GM12878 (cell line): ENCODE data around the gene HSPBP1. TPM values are rescaled to one million over a fixed set of nuclear protein-coding genes. Genes with fewer than 3 reads are reported as not detected.

ENCODE experiments used
- EP300 ChIP-seq, 2 experiments: fragments of 150-350 bp in 1 of 2; IDR thresholded peaks; 2 replicates each; pipeline ENCODE4 v1.6.1; 2011 to 2012; ENCODE audit warnings: low read depth in 2 of 2, low read length in 2 of 2, borderline replicate concordance in 1 of 2, improper control_type of control experiment in 1 of 2, inconsistent platforms in 1 of 2; ENCODE audit not compliant: control insufficient read depth in 1 of 2
- EZH2 ChIP-seq: IDR thresholded peaks from 2 replicates; pipeline ENCODE4 v1.6.1; 2012; ENCODE audit warnings: low read depth, mild to moderate bottlenecking, control low read depth, inconsistent platforms, low read length, borderline replicate concordance; ENCODE audit not compliant: control insufficient read depth
- KDM1A ChIP-seq: fragments of 200-600 bp; sonication (generic); IDR thresholded peaks from 2 replicates; pipeline ENCODE4 v1.6.1; 2016; ENCODE audit warnings: borderline replicate concordance
- NFIC ChIP-seq: IDR thresholded peaks from 2 replicates; pipeline ENCODE4 v1.6.1; 2012; ENCODE audit warnings: low read depth, mild to moderate bottlenecking, inconsistent platforms, low read length, moderate library complexity
- NR2F1 ChIP-seq: fragments of 450-650 bp; conservative IDR thresholded peaks from 2 replicates; pipeline ENCODE4 v1.6.1; 2017; ENCODE audit warnings: mild to moderate bottlenecking
- PAX8 ChIP-seq: fragments of 450-650 bp; IDR thresholded peaks from 2 replicates; pipeline ENCODE4 v1.6.1; 2017; ENCODE audit warnings: mild to moderate bottlenecking, moderate library complexity
- TBL1XR1 ChIP-seq: IDR thresholded peaks from 2 replicates; pipeline ENCODE4 v1.6.1; 2012; ENCODE audit warnings: low read depth, low read length, improper control_type of control experiment
- ZNF24 ChIP-seq: fragments of 450-650 bp; IDR thresholded peaks from 2 replicates; pipeline ENCODE4 v1.6.1; 2017; ENCODE audit warnings: antibody characterized with exemption, mild to moderate bottlenecking
- polyA plus RNA-seq, 11 experiments: library from polyadenylated mRNA; depleted of rRNA in 4 of 11; unstranded in 6 of 11; stranded (reverse) in 5 of 11; fragments of >200 nt; fragmentation: Nextera tagmentation in 4 of 11; fragmentation: Illumina TruSeq in 1 of 11; extraction: Ambion mirVana in 4 of 11; extraction: Trizol in 1 of 11; gene quantifications; 1 replicate in 1 of 11; 2 replicates in 10 of 11; pipeline versions ENCODE4 v1.2.1 to v1.2.3, GENCODE V29; 2011 to 2016; ENCODE audit warnings: inconsistent platforms in 2 of 11, missing spikeins in 2 of 11, low read depth in 1 of 11
- total RNA-seq, 4 experiments: library from RNA; depleted of rRNA in 3 of 4; stranded (reverse); fragments of >200 nt in 3 of 4; fragmentation: Illumina TruSeq in 1 of 4; extraction: Trizol in 1 of 4; gene quantifications; 2 replicates each; pipeline versions ENCODE4 v1.2.1 to v1.2.3, GENCODE V29; 2013 to 2021
- TF ChIP-seq, protein P1 (sequence below): fragments of 450-650 bp; IDR thresholded peaks from 2 replicates; pipeline ENCODE4 v1.6.1; 2017; ENCODE audit warnings: mild to moderate bottlenecking, moderate library complexity
- TF ChIP-seq, protein P2 (sequence below): fragments of 450-650 bp; IDR thresholded peaks from 2 replicates; pipeline ENCODE4 v1.6.1; 2017; ENCODE audit warnings: mild to moderate bottlenecking
- TF ChIP-seq, protein P3 (sequence below): fragments of 450-650 bp; formaldehyde crosslinking; IDR thresholded peaks from 2 replicates; pipeline ENCODE4 v1.4.0; 2022; ENCODE audit warnings: mild to moderate bottlenecking, moderate library complexity

HSPBP1 gene
- total and polyA plus RNA-seq, 10 of the 15 experiments (the other 5 are each of a cell fraction or from before 2014, with no cell fraction given): 0.18 to 83.3 (median 23.0) TPM

DNA sequence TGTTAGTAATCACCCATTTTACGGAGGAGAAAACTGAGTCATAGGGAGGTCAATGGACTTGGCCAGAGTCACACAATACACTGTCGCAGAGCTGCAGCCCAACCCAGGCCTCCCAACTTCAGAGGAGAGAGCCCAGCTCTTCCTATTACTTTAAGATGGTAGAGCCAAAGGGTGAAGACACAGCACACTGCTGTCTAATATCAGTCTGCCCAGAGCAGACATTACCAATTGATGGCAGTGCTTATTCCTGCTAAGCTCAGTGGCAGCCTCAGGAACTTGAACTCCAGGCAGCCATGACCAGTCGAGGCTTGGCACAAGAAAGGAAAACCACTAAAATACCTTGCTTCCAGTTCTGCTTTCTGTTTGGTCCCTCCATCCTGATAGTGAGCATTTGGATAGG lies 26.8 kb upstream of the HSPBP1 start (continued):
- TF ChIP-seq KDM1A (no peak), ZNF24 (no peak), EP300 (IDR thresholded peaks at IDR 0.05; ENCODE audit: borderline replicate concordance in 1 of 2, control insufficient read depth in 1 of 2, low read depth in 2 of 2, low read length in 2 of 2) (no peak), EZH2 (no peak), NR2F1 (no peak), PAX8 (no peak), TBL1XR1 (no peak), NFIC (no peak)
- TF ChIP-seq, protein P1, sequence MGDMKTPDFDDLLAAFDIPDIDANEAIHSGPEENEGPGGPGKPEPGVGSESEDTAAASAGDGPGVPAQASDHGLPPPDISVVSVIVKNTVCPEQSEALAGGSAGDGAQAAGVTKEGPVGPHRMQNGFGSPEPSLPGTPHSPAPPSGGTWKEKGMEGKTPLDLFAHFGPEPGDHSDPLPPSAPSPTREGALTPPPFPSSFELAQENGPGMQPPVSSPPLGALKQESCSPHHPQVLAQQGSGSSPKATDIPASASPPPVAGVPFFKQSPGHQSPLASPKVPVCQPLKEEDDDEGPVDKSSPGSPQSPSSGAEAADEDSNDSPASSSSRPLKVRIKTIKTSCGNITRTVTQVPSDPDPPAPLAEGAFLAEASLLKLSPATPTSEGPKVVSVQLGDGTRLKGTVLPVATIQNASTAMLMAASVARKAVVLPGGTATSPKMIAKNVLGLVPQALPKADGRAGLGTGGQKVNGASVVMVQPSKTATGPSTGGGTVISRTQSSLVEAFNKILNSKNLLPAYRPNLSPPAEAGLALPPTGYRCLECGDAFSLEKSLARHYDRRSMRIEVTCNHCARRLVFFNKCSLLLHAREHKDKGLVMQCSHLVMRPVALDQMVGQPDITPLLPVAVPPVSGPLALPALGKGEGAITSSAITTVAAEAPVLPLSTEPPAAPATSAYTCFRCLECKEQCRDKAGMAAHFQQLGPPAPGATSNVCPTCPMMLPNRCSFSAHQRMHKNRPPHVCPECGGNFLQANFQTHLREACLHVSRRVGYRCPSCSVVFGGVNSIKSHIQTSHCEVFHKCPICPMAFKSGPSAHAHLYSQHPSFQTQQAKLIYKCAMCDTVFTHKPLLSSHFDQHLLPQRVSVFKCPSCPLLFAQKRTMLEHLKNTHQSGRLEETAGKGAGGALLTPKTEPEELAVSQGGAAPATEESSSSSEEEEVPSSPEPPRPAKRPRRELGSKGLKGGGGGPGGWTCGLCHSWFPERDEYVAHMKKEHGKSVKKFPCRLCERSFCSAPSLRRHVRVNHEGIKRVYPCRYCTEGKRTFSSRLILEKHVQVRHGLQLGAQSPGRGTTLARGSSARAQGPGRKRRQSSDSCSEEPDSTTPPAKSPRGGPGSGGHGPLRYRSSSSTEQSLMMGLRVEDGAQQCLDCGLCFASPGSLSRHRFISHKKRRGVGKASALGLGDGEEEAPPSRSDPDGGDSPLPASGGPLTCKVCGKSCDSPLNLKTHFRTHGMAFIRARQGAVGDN: no peak
- TF ChIP-seq, protein P2, sequence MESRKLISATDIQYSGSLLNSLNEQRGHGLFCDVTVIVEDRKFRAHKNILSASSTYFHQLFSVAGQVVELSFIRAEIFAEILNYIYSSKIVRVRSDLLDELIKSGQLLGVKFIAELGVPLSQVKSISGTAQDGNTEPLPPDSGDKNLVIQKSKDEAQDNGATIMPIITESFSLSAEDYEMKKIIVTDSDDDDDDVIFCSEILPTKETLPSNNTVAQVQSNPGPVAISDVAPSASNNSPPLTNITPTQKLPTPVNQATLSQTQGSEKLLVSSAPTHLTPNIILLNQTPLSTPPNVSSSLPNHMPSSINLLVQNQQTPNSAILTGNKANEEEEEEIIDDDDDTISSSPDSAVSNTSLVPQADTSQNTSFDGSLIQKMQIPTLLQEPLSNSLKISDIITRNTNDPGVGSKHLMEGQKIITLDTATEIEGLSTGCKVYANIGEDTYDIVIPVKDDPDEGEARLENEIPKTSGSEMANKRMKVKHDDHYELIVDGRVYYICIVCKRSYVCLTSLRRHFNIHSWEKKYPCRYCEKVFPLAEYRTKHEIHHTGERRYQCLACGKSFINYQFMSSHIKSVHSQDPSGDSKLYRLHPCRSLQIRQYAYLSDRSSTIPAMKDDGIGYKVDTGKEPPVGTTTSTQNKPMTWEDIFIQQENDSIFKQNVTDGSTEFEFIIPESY: no peak
- TF ChIP-seq, protein P3, sequence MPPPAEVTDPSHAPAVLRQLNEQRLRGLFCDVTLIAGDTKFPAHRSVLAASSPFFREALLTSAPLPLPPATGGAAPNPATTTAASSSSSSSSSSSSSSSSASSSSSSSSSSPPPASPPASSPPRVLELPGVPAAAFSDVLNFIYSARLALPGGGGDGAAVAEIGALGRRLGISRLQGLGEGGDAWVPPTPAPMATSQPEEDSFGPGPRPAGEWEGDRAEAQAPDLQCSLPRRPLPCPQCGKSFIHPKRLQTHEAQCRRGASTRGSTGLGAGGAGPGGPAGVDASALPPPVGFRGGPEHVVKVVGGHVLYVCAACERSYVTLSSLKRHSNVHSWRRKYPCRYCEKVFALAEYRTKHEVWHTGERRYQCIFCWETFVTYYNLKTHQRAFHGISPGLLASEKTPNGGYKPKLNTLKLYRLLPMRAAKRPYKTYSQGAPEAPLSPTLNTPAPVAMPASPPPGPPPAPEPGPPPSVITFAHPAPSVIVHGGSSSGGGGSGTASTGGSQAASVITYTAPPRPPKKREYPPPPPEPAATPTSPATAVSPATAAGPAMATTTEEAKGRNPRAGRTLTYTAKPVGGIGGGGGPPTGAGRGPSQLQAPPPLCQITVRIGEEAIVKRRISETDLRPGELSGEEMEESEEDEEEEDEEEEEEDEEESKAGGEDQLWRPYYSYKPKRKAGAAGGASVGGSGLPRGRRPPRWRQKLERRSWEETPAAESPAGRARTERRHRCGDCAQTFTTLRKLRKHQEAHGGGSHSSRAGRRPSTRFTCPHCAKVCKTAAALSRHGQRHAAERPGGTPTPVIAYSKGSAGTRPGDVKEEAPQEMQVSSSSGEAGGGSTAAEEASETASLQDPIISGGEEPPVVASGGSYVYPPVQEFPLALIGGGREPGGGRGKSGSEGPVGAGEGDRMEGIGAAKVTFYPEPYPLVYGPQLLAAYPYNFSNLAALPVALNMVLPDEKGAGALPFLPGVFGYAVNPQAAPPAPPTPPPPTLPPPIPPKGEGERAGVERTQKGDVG (CRISPR knock-in tag): no peak
